Thymus (tissue), 11 donors: ENCODE data around the gene CXCR4. TPM values are rescaled to one million over a fixed set of nuclear protein-coding genes. Genes with fewer than 3 reads are reported as not detected.
A peak's percentile ranks its signal among the peaks of the same experiment; 100 is the strongest.
"Not testable (repeated sequence)": the region's sequence is repeated elsewhere in the genome, so short reads cannot be mapped to it uniquely, and the experiment has no call there.

Experiments
- DNase-seq, 9 donors: peaks; one replicate each; pipeline ENCODE4 v3.0.0-alpha.2; 2013; ENCODE audit warnings: low spot score in 9 of 9, low read depth in 6 of 9, missing footprints in 1 of 9
- H3K27ac ChIP-seq, 2 donors: one replicate each; pipeline ENCODE4 v1.5.1; 2013; ENCODE audit warnings: control low read depth in 1 of 2, low read depth in 1 of 2, low read length in 1 of 2, mild to moderate bottlenecking in 1 of 2, moderate library complexity in 1 of 2
- H3K27me3 ChIP-seq, 2 donors: one replicate each; pipeline ENCODE4 v1.5.1; 2013; ENCODE audit warnings: low read length in 1 of 2; ENCODE audit not compliant: control insufficient read depth in 2 of 2, insufficient read depth in 1 of 2
- H3K36me3 ChIP-seq, 2 donors: one replicate each; pipeline ENCODE4 v1.5.1; 2013; ENCODE audit warnings: low read length in 1 of 2, mild to moderate bottlenecking in 1 of 2, moderate library complexity in 1 of 2; ENCODE audit not compliant: control insufficient read depth in 2 of 2, insufficient read depth in 2 of 2
- H3K4me1 ChIP-seq, 2 donors: one replicate each; pipeline ENCODE4 v1.5.1; 2013; ENCODE audit warnings: low read length in 2 of 2; ENCODE audit not compliant: control insufficient read depth in 2 of 2, insufficient read depth in 2 of 2
- H3K4me3 ChIP-seq, 2 donors: one replicate each; pipeline ENCODE4 v1.5.1; 2013; ENCODE audit warnings: low read length in 2 of 2, control low read depth in 1 of 2, mild to moderate bottlenecking in 1 of 2
- H3K9me3 ChIP-seq, 2 donors: one replicate each; pipeline ENCODE4 v1.5.1; 2013; ENCODE audit warnings: low read length in 1 of 2, mild to moderate bottlenecking in 1 of 2; ENCODE audit not compliant: control insufficient read depth in 2 of 2, insufficient read depth in 1 of 2
- WGBS: extraction: QIAGEN DNeasy Blood & Tissue Kit; methylation state at CpG from one replicate; pipeline ENCODE4 v1.1.7; 2013; 5-methylcytosine and 5-hydroxymethylcytosine counted together
- polyA plus RNA-seq: library from polyadenylated mRNA; stranded (reverse); fragments of 200-250 nt; gene quantifications from one replicate; pipeline ENCODE4 v1.2.3, GENCODE V29; 2013
- total RNA-seq: library from RNA; stranded (reverse); fragments of 120-200 nt; gene quantifications from one replicate; pipeline ENCODE4 v1.2.4, GENCODE V29; 2013
- donor health status: healthy.

CXCR4 gene
- total and polyA plus RNA-seq, 2 donors: 198 to 942 TPM

DNA sequence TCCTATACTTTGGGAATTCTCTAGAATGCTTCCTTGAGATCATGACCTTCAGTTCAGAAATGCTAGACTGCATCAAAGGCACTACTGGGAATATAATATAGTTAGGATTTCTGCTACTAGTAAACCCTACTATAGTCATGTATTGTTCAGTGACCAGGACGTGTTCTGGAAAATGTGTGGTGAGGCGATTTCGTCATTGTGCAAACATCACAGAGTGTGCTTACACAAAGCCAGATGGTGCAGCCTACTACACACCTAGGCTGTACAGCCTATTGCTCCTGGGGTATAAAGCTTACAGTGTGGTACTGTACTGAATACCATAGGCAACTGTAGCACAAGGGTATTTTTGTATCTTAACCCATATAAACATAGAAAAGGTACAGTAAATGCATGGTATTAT, 13.0 kb downstream of the CXCR4 start:
- DNase-seq: no peak
- peaks cover 13 to 18% of the 10 kb centered on the region in 2 donors for H3K4me1 ChIP-seq
- no peak overlapping the region for H3K4me3 ChIP-seq
- H3K27me3 ChIP-seq: no peaks in the 10 kb centered on the region
- H3K9me3 ChIP-seq: no peaks in the 10 kb centered on the region
- H3K36me3 ChIP-seq: no peaks in the 10 kb centered on the region
- 97% methylated on average over 3 of the region's 3 CpGs for WGBS
- H3K27ac ChIP-seq: no peak overlapping the region

DNA sequence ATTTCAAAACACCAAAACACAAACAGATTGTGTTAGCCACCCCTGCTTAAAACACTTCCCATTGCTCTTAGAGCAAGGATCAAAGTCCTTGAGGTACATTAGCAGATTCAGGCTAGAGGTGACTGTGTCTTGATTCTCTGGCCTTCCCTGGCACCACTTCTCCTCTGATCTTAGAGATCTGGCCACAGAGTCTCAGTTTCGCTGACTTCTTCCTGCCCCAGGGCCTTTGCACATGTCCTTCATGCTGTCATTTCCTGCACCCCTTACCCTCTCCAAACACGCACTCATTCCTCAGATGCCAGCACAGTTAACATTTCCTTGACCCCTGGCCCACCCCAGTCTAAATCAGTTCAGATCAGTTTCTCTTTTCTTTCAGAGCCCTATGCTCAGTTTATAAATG, 16.9 kb downstream of the CXCR4 start:
- Histone ChIP-seq H3K36me3 (no peaks in the 10 kb centered on the region), H3K4me1 (peaks cover 0 to 4% of the 10 kb centered on the region in 2 donors), H3K27me3 (no peaks in the 10 kb centered on the region), H3K4me3 (no peak overlapping the region), H3K27ac (no peak overlapping the region), H3K9me3 (no peaks in the 10 kb centered on the region)
- WGBS: 93% methylated on average over 2 of the region's 2 CpGs
- no peak for DNase-seq

DNA sequence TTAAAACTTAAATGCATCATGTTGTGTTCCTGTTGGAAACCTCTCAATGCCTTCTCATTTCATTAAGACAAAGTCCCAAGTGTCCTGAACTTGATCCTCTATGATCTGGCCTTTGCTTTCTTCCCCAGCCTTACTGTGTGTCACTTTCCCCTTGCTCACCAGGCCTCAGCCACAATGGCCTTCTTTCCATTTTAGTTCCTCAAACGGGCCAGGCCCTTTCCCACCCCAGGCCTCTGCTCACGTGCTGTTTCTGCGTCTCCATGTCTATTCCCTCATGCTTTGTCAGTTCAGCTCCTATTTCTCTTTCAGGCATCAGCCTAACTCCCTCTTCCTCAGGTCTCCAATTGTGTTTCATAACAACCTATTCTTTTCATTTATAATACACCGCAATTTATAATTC, 19.5 kb downstream of the CXCR4 start:
- peaks cover 0 to 4% of the 10 kb centered on the region in 2 donors for H3K4me1 ChIP-seq
- H3K27ac ChIP-seq: no peak overlapping the region
- no peaks in the 10 kb centered on the region for H3K9me3 ChIP-seq

DNA sequence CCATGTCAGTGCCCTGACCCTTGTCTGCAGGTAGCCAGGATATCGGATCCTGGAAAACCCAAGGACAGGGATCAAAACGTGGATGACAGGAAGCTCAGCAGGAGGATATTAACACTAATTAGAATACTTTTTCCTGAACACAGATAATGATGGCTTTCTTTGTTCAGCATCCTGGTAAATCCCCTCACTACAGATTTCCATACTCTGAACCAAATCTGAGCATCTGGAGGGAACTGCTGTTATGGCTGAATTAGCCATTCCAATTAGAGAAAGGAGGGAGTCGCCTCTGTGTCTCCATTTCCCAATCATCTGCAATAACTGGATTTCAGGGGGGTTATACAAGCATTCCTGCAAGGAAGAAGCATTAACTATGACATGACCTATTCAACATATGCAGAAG, 24.4 kb downstream of the CXCR4 start:
- DNase-seq: no peak
- Histone ChIP-seq H3K27me3 (no peaks in the 10 kb centered on the region), H3K4me1 (peaks cover 4% of the 10 kb centered on the region in 2 donors), H3K4me3 (no peak overlapping the region), H3K27ac (no peak overlapping the region), H3K9me3 (no peaks in the 10 kb centered on the region), H3K36me3 (no peaks in the 10 kb centered on the region)
- 87% methylated on average over 3 of the region's 3 CpGs for WGBS

More for the DNA sequence above, 19.5 kb downstream of the CXCR4 start:
- Histone ChIP-seq H3K36me3 (no peaks in the 10 kb centered on the region), H3K27me3 (no peaks in the 10 kb centered on the region), H3K4me3 (no peak overlapping the region)
- WGBS: 94% methylated on average over 4 of the region's 4 CpGs
- no peak for DNase-seq

DNA sequence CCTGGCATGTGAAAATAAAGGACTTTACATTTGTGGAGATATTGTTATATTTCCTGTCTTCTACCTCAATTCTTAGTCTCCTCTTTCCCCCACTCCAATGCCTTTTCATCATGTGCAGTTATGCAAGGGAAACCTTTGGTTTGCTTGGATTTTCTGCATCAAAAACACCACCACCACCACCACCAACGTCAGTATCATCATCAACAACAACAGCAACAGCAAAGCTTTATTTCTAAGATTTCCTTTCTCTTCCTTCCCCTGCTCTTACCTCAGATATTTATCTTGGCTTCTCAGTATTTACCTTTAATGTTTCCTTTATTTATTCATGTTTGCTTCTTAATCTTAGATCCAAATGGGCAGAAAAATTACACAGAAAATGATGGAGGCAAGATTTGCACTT, 26.1 kb downstream of the CXCR4 start:
- Histone ChIP-seq H3K27ac (no peak overlapping the region), H3K4me1 (peaks cover 4 to 5% of the 10 kb centered on the region in 2 donors), H3K36me3 (no peaks in the 10 kb centered on the region), H3K9me3 (peaks cover 0 to 5% of the 10 kb centered on the region in 2 donors), H3K4me3 (no peak overlapping the region), H3K27me3 (no peaks in the 10 kb centered on the region)
- DNase-seq: no peak
- WGBS: 5% methylated on average over 1 of the region's 1 CpG

DNA sequence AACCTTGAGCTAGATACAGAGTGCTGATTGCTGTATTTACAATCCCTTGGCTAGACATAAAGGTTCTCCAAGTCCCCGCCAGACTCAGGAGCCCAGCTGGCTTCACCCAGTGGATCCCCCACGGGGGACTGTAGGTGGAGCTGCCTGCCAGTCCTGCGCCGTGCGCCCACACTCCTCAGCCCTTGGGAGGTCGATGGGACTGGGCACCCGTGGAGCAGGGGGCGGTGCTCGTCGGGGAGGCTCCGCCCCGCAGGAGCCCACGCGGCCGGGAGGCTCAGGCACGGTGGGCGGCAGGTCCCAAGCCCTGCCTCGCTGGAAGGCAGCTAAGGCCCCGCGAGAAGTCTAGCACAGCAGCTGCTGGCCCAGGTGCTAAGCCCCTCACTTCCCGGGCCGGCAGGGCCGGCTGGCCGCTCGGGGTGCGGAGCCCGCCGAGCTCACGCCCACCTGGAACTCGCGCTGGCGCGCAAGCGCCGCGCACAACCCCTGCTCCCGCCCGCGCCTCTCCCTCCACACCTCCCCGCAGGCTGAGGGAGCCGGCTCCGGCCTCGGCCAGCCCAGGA, 30.0 kb downstream of the CXCR4 start:
- H3K9me3 ChIP-seq, H3K27me3 ChIP-seq, DNase-seq, H3K36me3 ChIP-seq, H3K27ac ChIP-seq, H3K4me3 ChIP-seq: not testable (repeated sequence)
- 97% methylated on average over 43 of the region's 43 CpGs for WGBS
- peaks cover 7 to 15% of the 10 kb centered on the region in 2 donors for H3K4me1 ChIP-seq

DNA sequence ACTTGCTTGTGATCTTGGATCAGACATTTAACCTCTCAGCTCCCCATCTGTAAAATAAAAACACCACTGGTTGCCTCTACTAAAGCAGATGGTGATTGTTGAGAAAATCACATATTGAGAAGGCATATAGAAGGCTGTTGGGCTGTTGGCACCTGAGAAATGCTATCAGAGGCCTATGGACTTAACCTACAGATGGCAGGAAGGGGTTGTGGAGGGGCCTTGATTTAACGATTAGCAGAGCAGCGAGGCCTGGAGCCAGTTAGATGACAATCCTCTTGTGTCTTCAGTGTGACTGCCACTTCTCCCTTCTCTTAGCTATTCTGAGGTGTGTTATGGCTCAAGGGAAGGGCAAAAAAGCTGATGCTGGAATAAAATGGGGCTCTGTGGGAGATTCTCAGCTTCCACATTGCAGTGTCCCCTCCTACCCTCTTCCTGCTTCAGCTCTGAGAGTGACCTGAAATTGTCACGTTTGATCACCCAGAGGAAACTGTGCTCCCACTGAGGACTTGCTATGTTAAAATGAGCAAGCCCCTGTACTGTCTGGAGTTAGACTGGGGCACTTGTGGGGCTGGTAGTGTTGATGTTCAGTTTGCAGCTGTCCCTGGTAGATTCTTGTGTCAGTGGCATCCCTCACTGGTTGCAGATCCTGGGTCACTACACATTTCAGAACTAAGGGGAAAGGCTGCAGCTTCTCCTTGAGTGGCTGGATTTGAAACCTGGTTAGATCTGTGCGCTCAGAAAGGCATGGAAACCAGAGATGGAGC, 31.5 kb downstream of the CXCR4 start:
- peaks cover 0 to 5% of the 10 kb centered on the region in 2 donors for H3K9me3 ChIP-seq
- H3K36me3 ChIP-seq: no peaks in the 10 kb centered on the region
- WGBS: 69% methylated on average over 4 of the region's 4 CpGs
- DNase-seq: peak in 2 of 9 donors; percentile 28 to 46
- peak overlapping the region; percentile 26 to 52 for H3K27ac ChIP-seq
- peaks cover 4 to 15% of the 10 kb centered on the region in 2 donors for H3K4me1 ChIP-seq
- no peak overlapping the region for H3K4me3 ChIP-seq
- no peaks in the 10 kb centered on the region for H3K27me3 ChIP-seq

DNA sequence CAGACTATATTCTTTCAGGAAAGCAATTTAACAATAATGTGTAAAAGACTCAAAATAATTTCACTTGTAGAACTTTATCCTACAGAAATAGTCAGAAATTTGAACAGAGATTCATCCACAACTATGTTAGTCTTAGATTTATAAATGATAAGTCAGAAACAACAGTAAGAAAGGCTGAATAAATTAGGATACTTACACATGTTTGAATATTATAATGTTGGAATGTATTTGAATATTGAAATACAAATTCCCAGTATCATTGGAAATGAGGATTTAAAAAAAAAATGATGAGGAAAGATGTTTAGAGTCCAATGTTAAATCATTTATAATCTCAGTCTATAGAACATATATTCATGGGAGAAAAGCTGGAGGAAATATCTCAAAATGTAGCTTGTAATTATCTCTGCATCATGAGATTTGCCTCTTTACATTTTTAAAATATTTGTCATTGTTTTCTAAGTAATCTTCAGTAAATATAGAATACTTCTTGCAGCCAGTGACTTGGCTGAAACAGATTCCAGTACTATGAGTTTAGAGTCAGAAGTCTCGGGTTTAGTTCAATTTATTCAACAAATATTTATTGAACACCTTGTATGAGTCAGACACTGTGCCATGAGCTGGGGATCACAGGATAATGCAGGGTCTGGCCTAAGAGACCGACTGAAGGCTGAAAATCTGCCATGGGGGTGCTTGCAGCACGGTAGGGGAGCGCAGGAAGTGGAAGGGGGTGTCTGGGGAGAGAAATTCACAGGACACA, 32.3 kb downstream of the CXCR4 start:
- Histone ChIP-seq H3K4me1 (peaks cover 4 to 15% of the 10 kb centered on the region in 2 donors), H3K9me3 (peaks cover 0 to 5% of the 10 kb centered on the region in 2 donors), H3K4me3 (no peak overlapping the region), H3K27ac (no peak overlapping the region), H3K36me3 (no peaks in the 10 kb centered on the region), H3K27me3 (no peaks in the 10 kb centered on the region)
- DNase-seq: no peak
- 98% methylated on average over 4 of the region's 4 CpGs for WGBS
